ENCODE data around the gene DPYD.

Gene DPYD

GRCh38 chr1:97781762-97782337 is 139.0 kb downstream of the DPYD start:
- DNase-seq: no peak

- DNase-seq: no peak
Measured at GRCh38 chr1:97780884-97781283, 139.9 kb downstream of the DPYD start.

GRCh38 chr1:97778718-97779117 is 142.1 kb downstream of the DPYD start:
- no peak for DNase-seq

GRCh38 chr1:97770376-97770775 is 150.5 kb downstream of the DPYD start:
- no peak for DNase-seq

- no peak for DNase-seq
Measured at GRCh38 chr1:97767381-97767780, 153.5 kb downstream of the DPYD start.

- DNase-seq: no peak
Measured at GRCh38 chr1:97764991-97765390, 155.8 kb downstream of the DPYD start.

GRCh38 chr1:97761637-97762036 is 159.2 kb downstream of the DPYD start:
- no peak for DNase-seq

GRCh38 chr1:97759078-97759477 is 161.8 kb downstream of the DPYD start:
- no peak for DNase-seq

GRCh38 chr1:97758541-97759057 is 162.2 kb downstream of the DPYD start:
- no peak for DNase-seq

GRCh38 chr1:97745912-97746311 is 174.9 kb downstream of the DPYD start:
- DNase-seq: no peak

GRCh38 chr1:97744977-97745376 is 175.9 kb downstream of the DPYD start:
- DNase-seq: no peak

GRCh38 chr1:97743129-97743528 is 177.7 kb downstream of the DPYD start:
- DNase-seq: no peak

- no peak for DNase-seq
Measured at GRCh38 chr1:97740891-97741290, 179.9 kb downstream of the DPYD start.

- DNase-seq: no peak
Measured at GRCh38 chr1:97739596-97740103, 181.2 kb downstream of the DPYD start.

- no peak for DNase-seq
Measured at GRCh38 chr1:97738270-97738669, 182.6 kb downstream of the DPYD start.

GRCh38 chr1:97730271-97730670 is 190.6 kb downstream of the DPYD start:
- no peak for DNase-seq

- no peak for DNase-seq
Measured at GRCh38 chr1:97728436-97728835, 192.4 kb downstream of the DPYD start.

GRCh38 chr1:97727029-97727428 is 193.8 kb downstream of the DPYD start:
- no peak for DNase-seq

GRCh38 chr1:97726386-97726785 is 194.4 kb downstream of the DPYD start:
- no peak for DNase-seq

GRCh38 chr1:97721221-97721620 is 199.6 kb downstream of the DPYD start:
- no peak for DNase-seq

GRCh38 chr1:97712980-97713379 is 207.9 kb downstream of the DPYD start:
- DNase-seq: no peak

GRCh38 chr1:97711858-97712257 is 209.0 kb downstream of the DPYD start:
- DNase-seq: no peak

GRCh38 chr1:97693601-97694000 is 227.2 kb downstream of the DPYD start:
- no peak for DNase-seq

GRCh38 chr1:97691325-97691724 is 229.5 kb downstream of the DPYD start:
- DNase-seq: no peak

- no peak for DNase-seq
Measured at GRCh38 chr1:97685360-97685759, 235.5 kb downstream of the DPYD start.
